Endothelial cell (in vitro differentiated cells): ENCODE data around the gene FBXO41. TPM values are rescaled to one million over a fixed set of nuclear protein-coding genes. Genes with fewer than 3 reads are reported as not detected.

ENCODE experiments used
- DNase-seq: peaks from one replicate; pipeline ENCODE4 v3.0.0; 2021; ENCODE audit warnings: low spot score
- H3K27ac Mint-ChIP-seq: one replicate; pipeline ENCODE4 v1.8.0; 2021; ENCODE audit warnings: mixed read lengths, inconsistent platforms; ENCODE audit not compliant: unreplicated experiment
- H3K27me3 Mint-ChIP-seq: one replicate; pipeline ENCODE4 v1.8.0; 2021; ENCODE audit warnings: mild to moderate bottlenecking, moderate library complexity, mixed read lengths, inconsistent platforms; ENCODE audit not compliant: unreplicated experiment
- H3K36me3 Mint-ChIP-seq: one replicate; pipeline ENCODE4 v1.8.0; 2021; ENCODE audit warnings: mild to moderate bottlenecking, low read depth, mixed read lengths, inconsistent platforms; ENCODE audit not compliant: unreplicated experiment
- H3K4me1 Mint-ChIP-seq: one replicate; pipeline ENCODE4 v1.8.0; 2021; ENCODE audit warnings: mild to moderate bottlenecking, mixed read lengths, inconsistent platforms; ENCODE audit not compliant: unreplicated experiment
- H3K4me3 Mint-ChIP-seq: one replicate; pipeline ENCODE4 v1.8.0; 2021; ENCODE audit warnings: mild to moderate bottlenecking, mixed read lengths, inconsistent platforms; ENCODE audit not compliant: unreplicated experiment
- H3K9me3 Mint-ChIP-seq: one replicate; pipeline ENCODE4 v1.8.0; 2021; ENCODE audit warnings: mixed read lengths, inconsistent platforms; ENCODE audit not compliant: unreplicated experiment
- CTCF ChIP-seq: fragments of 200-600 bp; sonication (generic); IDR thresholded peaks from one replicate; pipeline ENCODE4 v1.5.0; 2021; ENCODE audit warnings: antibody characterized with exemption; ENCODE audit not compliant: unreplicated experiment
- total RNA-seq: library from RNA; stranded (reverse); fragmentation: NEBNext Ultra II Directional; extraction: Animal tissue kit (Norgen Biotek cat#: 25700); gene quantifications from one replicate; pipeline ENCODE4 v1.2.1, GENCODE V29; 2021; ENCODE audit not compliant: unreplicated experiment

The FBXO41 gene
- total RNA-seq, 1 donor from 2014 or later: 2.1 TPM

DNA sequence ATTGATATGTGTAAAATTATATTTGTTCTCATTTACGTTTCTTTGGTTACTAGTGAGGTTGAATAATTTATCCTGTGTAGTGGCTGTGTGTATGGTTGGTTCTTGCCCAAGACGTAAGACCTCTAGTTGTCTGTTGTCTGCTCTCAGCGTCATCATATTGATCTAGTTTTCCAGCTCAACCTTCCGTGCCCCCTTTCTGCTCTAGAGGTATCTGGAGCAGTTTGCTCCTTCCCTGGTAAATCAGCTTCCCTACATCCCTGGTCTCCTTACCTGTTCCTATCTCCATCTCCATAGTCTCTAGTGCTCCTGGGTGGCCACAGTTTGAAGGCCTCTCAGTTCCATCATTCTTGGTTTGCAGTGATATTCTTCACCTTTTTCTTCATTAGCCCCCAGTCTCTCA is 69.0 kb downstream of the FBXO41 start:
- Mint-ChIP-seq H3K27ac (peak overlapping the region; percentile 100), H3K4me3 (peak overlapping the region; percentile 100), H3K4me1 (peaks cover 19% of the 10 kb centered on the region), H3K9me3 (no peaks in the 10 kb centered on the region), H3K36me3 (peaks cover 6% of the 10 kb centered on the region), H3K27me3 (peaks cover 10% of the 10 kb centered on the region)
- no peak for TF ChIP-seq CTCF
- DNase-seq: no peak

DNA sequence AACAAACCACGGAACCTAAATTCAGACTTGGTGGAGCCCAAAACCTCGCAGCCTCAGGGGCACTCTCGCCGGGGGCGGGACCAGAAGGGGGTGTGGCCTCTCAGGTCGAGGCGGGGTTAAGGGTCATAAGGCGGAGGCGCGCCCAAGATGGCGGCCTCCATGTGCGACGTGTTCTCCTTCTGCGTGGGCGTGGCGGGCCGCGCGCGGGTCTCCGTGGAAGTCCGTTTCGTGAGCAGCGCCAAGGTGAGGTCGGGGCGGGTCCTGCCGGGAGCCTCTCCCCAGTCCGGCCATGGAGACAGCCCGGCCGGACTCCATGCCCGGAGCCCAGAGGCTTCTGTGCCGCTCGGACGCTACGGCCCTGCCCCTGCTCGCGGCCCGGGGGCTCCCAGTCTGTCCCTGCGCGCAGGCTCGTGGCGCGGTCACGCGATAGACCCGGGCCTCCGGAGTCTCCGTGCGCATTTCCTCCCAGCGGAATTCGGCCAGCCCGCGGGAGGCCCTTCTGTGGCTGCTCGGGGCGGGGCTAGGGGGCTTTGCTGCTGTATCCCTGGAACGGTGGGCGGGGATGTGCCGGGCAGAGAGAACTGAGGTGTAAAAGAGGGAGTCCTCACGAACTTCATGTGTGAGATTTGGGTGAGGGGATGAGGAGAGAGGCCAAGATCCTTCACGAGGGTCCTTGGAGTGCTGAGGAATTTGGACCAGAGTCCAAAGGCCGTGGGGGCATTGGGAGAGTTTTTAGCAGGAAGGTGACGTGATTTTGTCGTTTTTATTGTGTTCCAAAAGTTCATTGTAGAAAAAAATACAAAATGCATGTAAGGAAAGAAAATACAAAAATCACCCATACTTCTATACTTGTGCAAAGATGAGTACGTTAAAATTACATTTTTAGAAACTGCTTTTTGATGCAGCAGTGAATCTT is 69.9 kb downstream of the FBXO41 start, which contains the start of gene SMYD5:
SMYD5 (plus strand) TSS at position 126 of the 916 bp plus-strand sequence; CDS start at position 148, 22 bp downstream.
- H3K4me1 Mint-ChIP-seq: peaks cover 19% of the 10 kb centered on the region
- H3K27me3 Mint-ChIP-seq: peaks cover 10% of the 10 kb centered on the region
- no peak for TF ChIP-seq CTCF
- H3K36me3 Mint-ChIP-seq: peaks cover 6% of the 10 kb centered on the region
- H3K4me3 Mint-ChIP-seq: peak within 1 kb of the TSS; percentile 100
- peak; percentile 86 for DNase-seq
- peak within 1 kb of the TSS; percentile 100 for H3K27ac Mint-ChIP-seq
- H3K9me3 Mint-ChIP-seq: no peaks in the 10 kb centered on the region

- Mint-ChIP-seq H3K27me3 (peaks cover 10% of the 10 kb centered on the region), H3K27ac (no peak overlapping the region), H3K4me1 (peaks cover 19% of the 10 kb centered on the region), H3K9me3 (no peaks in the 10 kb centered on the region), H3K4me3 (peak overlapping the region; percentile 54), H3K36me3 (peaks cover 3% of the 10 kb centered on the region)
- peak; percentile 83 for DNase-seq
- TF ChIP-seq CTCF: peak; percentile 94
Observed at GRCh38 chr2:73212448-73213176, 71.7 kb downstream of the FBXO41 start.

- H3K27ac Mint-ChIP-seq: no peak overlapping the region
- no peaks in the 10 kb centered on the region for H3K9me3 Mint-ChIP-seq
- no peak overlapping the region for H3K4me3 Mint-ChIP-seq
- H3K27me3 Mint-ChIP-seq: peaks cover 10% of the 10 kb centered on the region
- peaks cover 19% of the 10 kb centered on the region for H3K4me1 Mint-ChIP-seq
- no peak for TF ChIP-seq CTCF
- H3K36me3 Mint-ChIP-seq: peaks cover 3% of the 10 kb centered on the region
- no peak for DNase-seq
Observed at GRCh38 chr2:73212098-73212447, 72.2 kb downstream of the FBXO41 start.
